Activated CD8-positive, alpha-beta memory T cell treated with anti-CD3 and anti-CD28 coated beads for 4 hours (primary cell): Measurements from ENCODE around the gene TERB2.
"Not testable (repeated sequence)": the region's sequence is repeated elsewhere in the genome, so short reads cannot be mapped to it uniquely, and the experiment has no call there.

Experiments used
- DNase-seq, 2 donors: peaks; one replicate each; pipeline ENCODE4 v3.0.0-alpha.2; 2020; ENCODE audit warnings: low read depth in 2 of 2

TERB2 gene, protein sequence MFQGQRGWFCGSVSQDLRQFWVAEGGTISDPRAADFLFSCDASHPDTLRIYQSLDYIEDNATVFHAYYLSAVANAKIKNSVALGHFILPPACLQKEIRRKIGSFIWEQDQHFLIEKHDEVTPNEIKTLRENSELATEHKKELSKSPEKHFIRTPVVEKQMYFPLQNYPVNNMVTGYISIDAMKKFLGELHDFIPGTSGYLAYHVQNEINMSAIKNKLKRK

DNA sequence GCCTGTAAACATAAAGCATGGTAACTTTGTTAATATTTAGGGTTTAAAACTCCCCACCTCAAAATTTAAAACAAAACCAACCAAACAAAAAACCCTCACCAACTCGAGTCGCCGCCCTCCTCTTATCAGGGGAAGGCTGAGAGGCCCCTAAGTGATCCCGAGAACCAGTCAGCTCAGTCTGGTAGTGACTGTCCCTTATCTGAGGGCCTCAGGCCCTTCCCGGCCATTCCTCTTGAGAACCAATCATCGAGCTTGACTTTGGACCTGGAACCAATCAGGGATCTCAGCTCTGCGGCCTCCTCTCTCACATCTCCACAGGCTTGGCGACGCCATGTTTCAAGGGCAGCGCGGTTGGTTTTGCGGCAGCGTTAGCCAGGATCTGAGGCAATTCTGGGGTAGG, at the start of gene TERB2:
TERB2 (plus strand) TSS at position 300 of the 400 bp plus-strand sequence; CDS start at position 332, 32 bp downstream.
- DNase-seq, result no peak

DNA sequence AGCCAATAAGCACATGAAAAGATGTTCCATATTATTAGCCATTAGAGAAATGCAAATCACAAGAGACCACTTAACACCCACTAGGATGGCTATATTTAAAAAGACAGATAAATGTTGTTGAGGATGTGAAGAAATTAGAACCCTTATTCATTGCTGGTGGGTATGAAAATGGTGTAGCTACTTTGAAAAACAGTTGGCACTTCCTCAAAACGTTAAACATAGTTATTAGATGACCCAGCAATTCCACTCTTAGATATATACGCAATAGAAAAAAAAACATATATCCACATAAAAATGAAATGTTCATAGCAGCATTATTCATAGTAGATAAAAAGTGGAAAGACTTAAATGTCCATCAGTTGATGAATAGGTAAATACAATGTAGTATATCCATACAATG, 47.1 kb upstream of the TERB2 start:
- DNase-seq, result no peak

DNA sequence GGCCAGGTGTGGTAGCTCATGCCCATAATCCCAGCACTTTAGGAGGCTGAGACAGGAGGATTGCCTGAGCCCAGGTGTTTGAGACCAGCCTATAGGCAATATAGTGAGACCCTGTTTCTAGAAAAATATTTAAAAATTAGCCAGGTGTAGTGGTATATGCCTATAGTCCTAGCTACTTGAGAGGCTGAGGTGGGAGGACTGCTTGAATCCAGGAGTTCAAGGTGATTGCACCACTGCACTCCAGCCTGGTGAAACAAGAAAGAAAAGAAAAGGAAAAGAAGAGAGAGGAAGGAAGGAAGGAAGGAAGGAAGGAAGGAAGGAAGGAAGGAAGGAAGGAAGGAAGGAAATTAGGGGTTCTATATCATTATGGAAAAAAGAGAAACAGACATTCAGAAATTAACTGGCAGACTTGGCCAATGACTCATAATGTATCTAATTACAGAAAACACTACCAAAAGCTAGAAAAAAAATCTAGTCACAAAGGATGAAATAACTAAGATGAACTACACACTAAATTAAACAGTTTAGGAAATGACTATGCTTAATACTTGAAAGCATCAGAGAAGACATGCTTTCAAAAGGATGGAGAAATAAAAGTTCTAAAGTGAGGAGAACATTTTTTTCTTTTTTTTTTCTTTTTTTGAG, 45.4 kb upstream of the TERB2 start:
- DNase-seq, result no peak

- DNase-seq, result not testable (repeated sequence)
These were observed 44.3 kb upstream of the TERB2 start for GRCh38 chr15:44912186-44912585.

DNA sequence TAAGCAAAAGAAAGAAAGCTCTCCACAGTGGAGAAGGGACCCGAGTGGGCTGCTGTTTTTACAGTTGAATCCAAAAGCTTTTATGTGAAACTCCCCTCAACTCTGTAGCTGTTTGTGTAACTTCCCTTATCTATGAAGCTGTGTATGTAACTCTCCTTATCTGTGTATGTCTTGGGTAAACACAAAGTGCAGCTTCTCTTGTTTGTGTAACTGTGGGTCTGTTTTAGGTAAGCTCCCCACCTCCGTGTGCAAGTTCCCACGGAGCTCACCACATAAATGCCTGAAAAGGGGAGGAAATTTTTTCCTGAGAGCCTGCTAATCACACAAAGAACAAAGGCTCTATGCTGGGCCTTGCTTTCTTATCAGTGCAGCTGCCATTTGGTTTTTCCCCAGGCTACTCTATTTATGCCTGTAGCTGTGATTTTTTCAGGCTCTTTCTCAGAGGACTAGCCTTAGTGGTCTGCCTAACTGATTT, 43.5 kb upstream of the TERB2 start:
- not testable (repeated sequence) for DNase-seq

GRCh38 chr15:44918136-44918535, 38.4 kb upstream of the TERB2 start:
- no peak for DNase-seq

- not testable (repeated sequence) for DNase-seq
These were observed 27.8 kb upstream of the TERB2 start for GRCh38 chr15:44928658-44929057.

GRCh38 chr15:44930283-44930682, 26.2 kb upstream of the TERB2 start:
- DNase-seq, result not testable (repeated sequence)

DNA sequence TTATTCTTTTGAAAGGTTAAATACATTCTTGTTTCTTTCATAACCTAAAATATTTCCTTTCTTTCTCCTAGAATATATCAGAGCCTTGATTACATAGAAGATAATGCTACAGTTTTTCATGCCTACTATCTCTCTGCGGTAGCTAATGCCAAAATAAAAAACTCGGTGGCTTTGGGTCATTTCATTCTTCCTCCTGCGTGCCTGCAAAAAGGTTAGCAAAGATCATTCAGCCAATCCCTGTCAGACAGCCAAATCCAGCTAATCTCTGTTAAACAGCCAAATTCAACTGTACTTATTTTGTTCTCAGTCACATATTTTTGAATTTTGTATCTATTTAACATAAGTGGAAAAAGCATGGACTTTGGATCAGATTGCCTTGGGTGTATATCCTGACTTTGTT, 1.8 kb downstream of the TERB2 start:
- DNase-seq, result not testable (repeated sequence)

DNA sequence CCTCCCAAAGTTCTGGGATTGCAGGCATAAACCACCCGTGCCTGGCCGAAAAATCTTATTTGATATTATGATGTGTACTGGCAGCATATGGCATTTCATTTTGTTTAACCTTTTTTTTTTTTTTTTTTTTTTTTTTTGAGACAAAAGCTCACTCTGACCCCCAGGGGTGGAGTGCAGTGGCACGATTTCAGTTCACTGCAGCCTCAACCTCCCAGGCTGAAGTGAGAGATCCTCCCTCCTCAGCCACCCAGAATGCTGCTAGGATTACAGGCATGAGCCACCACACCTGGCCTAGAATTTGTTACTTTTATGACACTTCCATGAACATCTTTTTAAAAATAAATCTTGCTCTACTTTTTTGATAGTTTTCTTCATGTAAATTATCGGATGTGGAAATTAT, 12.0 kb downstream of the TERB2 start:
- DNase-seq, result no peak

DNA sequence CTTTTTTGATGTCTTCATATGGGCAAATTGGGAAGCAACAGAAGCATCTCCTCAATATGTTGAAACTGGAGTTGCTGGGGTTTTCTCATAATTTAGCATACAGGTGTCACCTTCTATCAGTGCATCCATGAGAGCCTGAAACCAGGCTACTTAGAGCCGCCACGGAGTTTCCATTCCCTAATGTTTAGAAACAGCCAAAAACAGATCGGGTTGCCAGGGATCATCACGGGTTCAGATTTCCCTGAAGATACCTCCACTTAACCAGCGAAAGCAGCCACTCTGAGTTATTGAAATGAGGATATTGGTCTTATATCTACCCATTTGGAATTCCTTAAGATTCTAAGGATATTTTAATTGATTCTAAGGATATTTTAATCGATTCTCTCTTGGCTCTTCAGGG, 14.5 kb downstream of the TERB2 start:
- DNase-seq, result no peak

- DNase-seq, result not testable (repeated sequence)
These were observed 19.7 kb downstream of the TERB2 start for GRCh38 chr15:44976183-44976582.

DNA sequence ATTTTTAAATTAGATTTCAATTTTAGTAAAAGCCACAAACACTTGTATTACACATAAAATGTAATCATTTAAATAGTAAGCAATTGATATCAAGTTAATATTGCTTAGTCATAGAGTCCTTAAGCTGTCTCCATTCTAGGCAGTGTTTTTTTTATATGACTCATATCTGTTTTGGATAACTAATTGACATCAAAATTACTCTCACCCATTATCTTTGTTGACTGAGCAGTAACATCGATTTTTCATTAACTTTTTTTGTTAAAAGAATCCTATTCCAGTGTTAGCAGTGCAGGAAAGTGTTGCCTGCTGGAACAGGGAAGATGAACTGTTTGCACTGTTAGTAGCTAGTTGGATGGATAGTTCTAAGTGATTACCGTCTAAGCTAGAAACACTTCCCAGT, 21.3 kb downstream of the TERB2 start:
- DNase-seq, result not testable (repeated sequence)

GRCh38 chr15:44979617-44980339, 23.3 kb downstream of the TERB2 start:
- not testable (repeated sequence) for DNase-seq

- not testable (repeated sequence) for DNase-seq
These were observed 27.7 kb downstream of the TERB2 start for GRCh38 chr15:44984144-44984543.

DNA sequence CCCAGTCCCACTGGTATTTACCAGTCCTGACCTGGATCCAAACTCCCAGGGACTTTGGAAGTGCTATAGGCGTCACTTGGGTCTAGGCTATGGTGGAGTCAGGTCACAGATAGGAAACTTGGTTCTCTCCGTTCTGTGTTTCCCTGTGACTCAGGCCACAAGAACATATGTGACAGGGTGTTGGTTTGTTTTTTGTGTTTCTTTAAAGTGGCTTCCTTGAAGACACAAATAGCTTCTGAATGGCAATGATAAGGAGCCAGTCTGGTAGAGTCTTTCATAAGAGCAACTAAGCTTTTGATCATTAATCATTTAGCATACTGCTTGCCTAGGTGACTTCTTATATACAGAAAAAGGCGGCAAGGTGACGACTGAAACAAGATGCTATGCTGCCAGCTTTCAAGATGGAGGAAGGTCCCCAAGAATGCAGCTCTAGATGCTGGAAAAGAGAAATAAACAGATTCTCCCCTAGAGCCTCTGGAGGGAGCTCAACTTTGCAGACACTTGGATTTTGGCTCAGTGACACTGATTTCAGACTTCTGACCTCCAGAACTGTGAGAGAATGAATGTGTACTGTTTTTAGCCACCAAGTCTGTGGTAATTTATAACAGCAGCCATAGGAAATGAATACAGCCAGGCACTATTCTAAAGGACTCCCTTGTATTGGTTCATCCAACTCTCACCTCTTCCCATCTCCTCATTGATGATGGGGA, 30.0 kb downstream of the TERB2 start:
- DNase-seq, result not testable (repeated sequence)

DNA sequence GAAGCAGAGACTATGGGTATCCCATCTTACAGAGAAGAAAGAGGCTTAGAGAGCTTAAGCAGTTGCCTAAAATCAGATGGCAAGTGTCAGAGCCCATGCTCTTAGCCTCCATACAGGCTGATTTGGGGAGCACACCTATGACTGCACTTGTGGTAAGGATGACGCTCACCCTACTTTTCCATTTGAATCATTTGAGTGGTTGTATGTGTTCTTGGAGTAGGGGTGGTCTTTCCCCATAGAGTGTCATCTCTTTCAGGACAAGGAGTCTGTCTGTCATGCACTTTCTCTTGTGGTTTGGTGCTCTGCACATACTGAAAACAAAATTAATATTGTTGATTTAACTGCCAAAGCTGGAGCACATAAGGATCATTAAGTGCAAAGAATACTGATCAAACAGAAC, 31.2 kb downstream of the TERB2 start:
- DNase-seq, result not testable (repeated sequence)

- DNase-seq, result not testable (repeated sequence)
These were observed 31.8 kb downstream of the TERB2 start for GRCh38 chr15:44988184-44988869.

GRCh38 chr15:44988870-44989219, 32.4 kb downstream of the TERB2 start:
- DNase-seq, result not testable (repeated sequence)

DNA sequence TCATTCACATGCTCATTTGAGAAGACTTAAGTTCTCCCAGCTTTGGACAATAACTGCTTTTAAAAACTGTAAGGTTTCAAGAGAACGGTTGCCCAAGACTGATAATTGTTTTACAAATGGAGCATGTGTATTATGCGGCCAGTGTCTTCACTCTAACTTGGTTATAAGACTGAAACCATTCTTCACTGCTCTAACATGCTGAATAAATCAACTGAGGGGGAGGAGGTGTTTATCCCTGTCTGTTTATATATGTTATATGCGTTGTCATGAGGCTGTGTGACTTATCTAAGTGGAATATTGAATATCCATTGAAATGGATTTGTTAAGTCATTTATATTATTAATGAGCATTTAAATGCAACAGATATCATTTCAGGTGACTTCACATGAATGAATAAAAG, 41.1 kb downstream of the TERB2 start:
- not testable (repeated sequence) for DNase-seq

- DNase-seq, result no peak
These were observed 42.6 kb downstream of the TERB2 start for GRCh38 chr15:44999105-44999504.
